Ramos (cell line): ENCODE results near the gene EEF1AKMT4.

Experiments
- in situ Hi-C: fragments of 300-500 bp; cut with MboI; formaldehyde crosslinking; loops from one replicate; pipeline ENCODE4 v1.14.3; 2022; ENCODE audit warnings: low sequenced_read_pairs; ENCODE audit not compliant: unreplicated experiment

EEF1AKMT4 gene

DNA sequence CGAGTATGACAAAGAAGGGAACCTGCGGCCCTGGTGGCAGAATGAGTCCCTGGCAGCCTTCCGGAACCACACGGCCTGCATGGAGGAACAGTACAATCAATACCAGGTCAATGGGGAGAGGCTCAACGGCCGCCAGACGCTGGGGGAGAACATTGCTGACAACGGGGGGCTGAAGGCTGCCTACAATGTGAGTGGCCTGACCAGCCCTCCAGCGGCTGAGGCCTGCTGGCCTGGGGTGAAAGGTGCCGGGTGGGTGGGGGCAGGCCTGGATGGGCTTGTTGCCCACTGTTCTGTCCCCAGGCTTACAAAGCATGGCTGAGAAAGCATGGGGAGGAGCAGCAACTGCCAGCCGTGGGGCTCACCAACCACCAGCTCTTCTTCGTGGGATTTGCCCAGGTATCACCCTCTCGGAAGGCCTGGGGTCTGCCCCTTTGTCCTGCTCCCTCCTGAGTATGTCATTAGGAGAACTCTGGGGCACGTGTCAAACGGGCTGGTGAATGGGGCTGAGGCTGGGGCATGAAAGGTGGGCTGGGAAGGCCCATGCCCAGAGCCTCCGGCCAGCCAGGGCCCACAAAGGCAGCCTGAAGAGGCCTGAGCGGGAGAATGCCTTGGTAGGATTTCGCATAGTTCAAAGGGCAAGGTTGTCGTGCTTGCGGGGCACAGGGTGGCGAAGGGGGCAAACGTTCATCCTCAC, 41.7 kb downstream of the EEF1AKMT4 start:
- in situ Hi-C loops = loop anchor here (25.0 kb wide), 1 partner anchor 854 kb away; the partner anchor contains the start of gene MCF2L2

DNA sequence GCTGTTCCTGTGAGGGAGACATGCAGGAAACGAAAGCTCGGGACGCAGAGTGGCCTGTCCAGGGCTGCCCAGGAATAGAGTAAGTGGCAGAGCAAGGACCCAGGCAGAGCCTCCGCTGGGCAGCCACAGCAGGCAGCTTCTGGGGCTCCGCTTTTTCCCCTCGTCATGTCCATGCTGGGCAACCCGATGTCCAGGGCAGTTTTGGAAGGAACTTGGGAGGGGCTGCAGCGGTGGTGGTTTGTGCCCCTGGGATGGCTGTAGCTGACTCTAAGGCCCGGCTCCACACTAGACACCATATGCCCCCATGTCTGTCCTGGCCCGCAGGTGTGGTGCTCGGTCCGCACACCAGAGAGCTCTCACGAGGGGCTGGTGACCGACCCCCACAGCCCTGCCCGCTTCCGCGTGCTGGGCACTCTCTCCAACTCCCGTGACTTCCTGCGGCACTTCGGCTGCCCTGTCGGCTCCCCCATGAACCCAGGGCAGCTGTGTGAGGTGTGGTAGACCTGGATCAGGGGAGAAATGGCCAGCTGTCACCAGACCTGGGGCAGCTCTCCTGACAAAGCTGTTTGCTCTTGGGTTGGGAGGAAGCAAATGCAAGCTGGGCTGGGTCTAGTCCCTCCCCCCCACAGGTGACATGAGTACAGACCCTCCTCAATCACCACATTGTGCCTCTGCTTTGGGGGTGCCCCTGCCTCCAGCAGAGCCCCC, 42.4 kb downstream of the EEF1AKMT4 start:
- in situ Hi-C loops = loop anchor here (25.0 kb wide), 1 partner anchor 855 kb away; the partner anchor contains the start of gene MCF2L2

DNA sequence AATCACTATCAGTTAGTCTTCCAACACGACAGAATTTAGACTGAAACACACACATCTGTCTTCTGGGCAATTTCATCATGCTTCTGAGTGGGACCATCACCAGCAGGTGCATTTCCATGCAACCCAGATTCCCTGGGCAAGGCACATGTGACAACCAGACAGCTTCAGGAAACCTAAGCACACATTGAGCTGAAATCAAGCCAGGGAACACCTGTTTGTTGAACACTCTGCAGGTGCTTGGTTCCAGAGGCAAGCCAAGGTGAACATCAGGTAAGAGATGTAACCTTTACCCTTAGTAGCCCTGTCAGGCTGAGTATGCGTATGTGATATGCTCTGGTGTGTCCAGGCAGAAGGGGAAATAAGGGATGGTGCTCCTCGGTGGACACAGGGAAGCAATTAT, 46.3 kb downstream of the EEF1AKMT4 start:
- in situ Hi-C loops = loop anchor here (25.0 kb wide), 1 partner anchor 858 kb away; the partner anchor contains the start of gene MCF2L2

DNA sequence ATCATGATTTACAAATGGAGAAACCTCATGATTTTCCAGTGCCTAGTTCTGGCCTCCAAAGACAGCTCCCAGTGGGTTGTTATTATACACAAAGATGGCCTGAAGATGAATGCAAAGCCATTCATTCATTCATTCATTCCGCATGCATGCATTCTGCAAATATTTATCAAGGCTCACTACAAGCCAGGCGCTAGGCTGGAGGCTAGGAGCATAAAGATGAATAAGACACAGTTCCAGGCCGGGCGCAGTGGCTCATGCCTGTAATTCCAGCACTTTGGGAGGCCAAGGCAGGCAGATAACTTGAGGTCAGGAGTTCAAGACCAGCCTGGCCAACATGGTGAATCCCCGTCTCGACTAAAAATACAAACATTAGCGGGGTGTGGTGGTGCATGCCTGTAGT, 47.1 kb downstream of the EEF1AKMT4 start:
- in situ Hi-C loops = loop anchor here (25.0 kb wide), 1 partner anchor 859 kb away; the partner anchor contains the start of gene MCF2L2

DNA sequence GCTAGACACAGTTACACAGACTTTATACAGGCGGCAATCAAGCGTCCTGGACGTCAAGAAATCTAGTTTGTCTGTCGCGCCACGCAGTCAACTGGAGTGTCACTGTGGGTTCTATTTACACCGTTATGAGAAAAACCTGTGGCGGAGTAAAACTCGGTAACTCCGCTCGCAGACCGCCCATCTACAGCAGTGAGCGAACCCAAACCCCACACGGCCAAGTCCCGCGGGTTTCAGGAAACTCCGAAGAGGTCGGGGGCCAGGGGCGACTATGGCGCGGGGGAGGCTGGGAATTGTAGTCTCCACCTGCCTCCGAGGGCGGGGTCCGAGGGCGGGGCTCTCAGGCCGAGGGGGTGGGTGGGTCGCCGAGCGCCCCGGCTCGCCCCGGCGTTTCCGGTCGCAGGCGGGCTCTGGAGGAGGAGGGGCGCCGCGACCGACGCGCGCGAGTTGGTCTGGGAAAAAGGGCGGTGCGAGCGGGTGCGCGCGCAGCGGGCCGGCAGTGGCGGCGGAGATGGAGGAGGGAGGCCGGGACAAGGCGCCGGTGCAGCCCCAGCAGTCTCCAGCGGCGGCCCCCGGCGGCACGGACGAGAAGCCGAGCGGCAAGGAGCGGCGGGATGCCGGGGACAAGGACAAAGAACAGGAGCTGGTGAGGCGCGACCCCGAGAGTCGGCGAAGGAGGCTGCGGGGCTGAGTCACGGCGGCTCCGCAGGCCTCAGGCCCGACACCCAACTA, 49.5 kb downstream of the EEF1AKMT4 start, which contains the start of gene PSMD2:
Gene PSMD2, plus strand, starts transcription at position 483 of the 729 bp plus-strand sequence. Its CDS starts 26 bp downstream, at position 509.
- in situ Hi-C loops = loop anchor here (25.0 kb wide), 1 partner anchor 862 kb away; the partner anchor contains the start of gene MCF2L2

DNA sequence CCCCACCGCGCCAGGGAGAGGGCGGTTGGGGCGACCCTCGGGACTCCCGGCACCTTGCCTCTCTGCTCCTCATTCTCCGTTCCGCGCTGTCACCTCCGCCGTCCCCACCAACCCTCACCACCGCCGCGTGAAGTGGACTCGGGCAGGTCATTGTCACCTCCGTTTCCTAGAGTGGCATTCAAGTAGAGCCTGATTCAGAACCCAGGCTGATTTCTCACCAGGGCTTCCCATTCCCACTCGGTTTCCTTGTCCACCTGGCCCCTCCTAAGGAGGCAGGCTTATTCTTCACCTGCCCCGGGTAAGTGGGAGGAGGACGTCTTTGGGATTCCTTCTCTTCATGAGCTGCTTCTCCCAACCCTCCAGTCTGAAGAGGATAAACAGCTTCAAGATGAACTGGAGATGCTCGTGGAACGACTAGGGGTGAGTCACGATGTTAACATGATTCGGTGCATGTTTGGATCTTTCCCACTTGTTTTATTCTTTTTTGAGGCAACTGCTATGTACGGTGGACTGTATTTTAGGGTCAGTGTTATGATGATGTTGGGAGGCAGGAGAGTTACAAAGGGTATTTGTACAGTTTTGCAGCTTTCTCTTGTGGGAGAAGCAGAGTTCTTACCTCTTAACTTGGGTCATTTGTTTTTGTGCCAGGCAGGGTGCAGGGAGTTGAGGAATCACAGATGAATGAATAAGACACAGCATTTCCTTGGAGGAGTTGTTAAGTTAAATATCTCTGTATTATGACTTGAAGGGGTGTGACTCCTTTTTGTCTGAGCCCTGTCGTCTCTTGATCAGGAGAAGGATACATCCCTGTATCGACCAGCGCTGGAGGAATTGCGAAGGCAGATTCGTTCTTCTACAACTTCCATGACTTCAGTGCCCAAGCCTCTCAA, 50.3 kb downstream of the EEF1AKMT4 start:
- in situ Hi-C loops = loop anchor here (25.0 kb wide), 1 partner anchor 862 kb away; the partner anchor contains the start of gene MCF2L2

DNA sequence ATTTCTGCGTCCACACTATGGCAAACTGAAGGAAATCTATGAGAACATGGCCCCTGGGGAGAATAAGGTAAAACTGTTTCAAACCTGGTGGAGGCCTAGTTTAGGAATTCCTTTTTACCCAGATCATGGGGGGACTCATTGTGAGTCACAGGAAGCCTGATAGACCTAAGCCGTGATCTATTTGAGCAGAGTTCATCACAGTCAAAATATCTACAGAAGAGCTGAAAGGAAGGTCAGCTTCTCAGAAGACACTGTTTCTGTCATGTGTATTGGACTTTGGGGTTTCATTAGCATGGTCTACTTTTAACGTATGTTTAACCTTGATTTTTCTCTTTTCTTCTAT, 50.9 kb downstream of the EEF1AKMT4 start:
- in situ Hi-C loops = no loop called here

DNA sequence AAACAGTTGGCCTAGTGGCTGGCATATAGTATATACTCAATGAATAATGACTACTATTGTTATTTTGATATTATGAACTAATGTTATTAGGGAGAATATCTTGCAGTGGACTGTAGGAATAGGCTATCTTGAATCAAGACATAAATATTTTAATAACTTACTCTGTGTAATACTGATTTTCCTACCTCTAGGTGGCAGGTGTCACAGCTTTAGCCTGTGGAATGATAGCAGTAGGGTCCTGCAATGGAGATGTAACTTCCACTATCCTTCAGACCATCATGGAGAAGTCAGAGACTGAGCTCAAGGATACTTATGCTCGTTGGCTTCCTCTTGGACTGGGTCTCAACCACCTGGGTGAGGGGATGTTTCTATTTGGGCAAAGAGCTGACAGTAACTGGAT, 56.1 kb downstream of the EEF1AKMT4 start:
- in situ Hi-C loops = no loop called here

DNA sequence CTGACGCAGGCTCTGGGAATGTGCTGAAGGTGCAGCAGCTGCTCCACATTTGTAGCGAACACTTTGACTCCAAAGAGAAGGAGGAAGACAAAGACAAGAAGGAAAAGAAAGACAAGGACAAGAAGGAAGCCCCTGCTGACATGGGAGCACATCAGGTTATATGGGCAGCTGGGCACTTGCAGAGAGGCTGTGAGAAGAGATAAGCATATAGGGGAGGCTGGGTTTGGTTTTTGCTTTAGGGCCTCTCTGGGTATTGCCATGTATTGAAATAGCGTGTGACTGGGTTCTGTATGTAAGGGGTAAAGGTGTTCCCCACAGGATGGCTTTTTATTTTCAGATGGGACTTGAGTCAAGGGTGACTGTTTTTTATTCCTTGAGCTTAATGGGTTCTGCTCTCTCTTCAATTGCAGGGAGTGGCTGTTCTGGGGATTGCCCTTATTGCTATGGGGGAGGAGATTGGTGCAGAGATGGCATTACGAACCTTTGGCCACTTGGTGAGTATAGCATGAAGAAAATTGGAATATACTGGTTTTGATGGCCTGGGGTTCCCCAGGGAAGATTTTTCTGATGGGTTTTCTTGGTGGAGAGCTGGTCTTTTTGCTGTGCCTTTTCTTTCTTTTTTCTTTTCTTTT, 57.0 kb downstream of the EEF1AKMT4 start:
- in situ Hi-C loops = no loop called here

DNA sequence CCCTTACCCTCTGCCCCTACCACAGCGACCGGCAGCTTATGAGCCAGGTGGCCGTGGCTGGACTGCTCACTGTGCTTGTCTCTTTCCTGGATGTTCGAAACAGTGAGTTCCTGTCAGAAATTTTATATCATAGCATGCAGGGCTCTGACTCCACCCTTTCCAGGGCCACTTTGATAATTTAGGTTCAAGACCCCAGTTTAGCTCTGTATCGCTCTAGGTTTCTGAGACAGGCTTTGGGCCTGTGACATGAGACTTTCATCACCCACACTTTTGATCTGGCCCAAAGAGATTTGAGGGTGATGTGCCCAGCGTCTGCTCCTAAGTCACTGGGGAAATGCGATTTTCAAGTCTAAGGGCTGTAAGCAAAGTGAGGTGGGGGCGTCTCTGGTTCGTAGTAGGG, 58.4 kb downstream of the EEF1AKMT4 start:
- in situ Hi-C loops = no loop called here
